ENCODE data around the gene BRI3BP.
"Not testable (repeated sequence)": the region's sequence is repeated elsewhere in the genome, so short reads cannot be mapped to it uniquely, and the experiment has no call there.

BRI3BP gene

GRCh38 chr12:124975276-124975675 lies 18.2 kb upstream of the BRI3BP start:
- DNase-seq: no peak

- DNase-seq: no peak
Measured at GRCh38 chr12:124976999-124977398, 16.4 kb upstream of the BRI3BP start.

GRCh38 chr12:124979568-124979967 lies 13.9 kb upstream of the BRI3BP start:
- no peak for DNase-seq

- DNase-seq: no peak
Measured at GRCh38 chr12:124980098-124980892, 13.2 kb upstream of the BRI3BP start.

- not testable (repeated sequence) for DNase-seq
Measured at GRCh38 chr12:124986876-124987275, 6.6 kb upstream of the BRI3BP start.

GRCh38 chr12:124992874-124993625 lies 395 bp upstream of the BRI3BP start:
- DNase-seq: peak; percentile 91

GRCh38 chr12:124994437-124994975 lies 1.1 kb downstream of the BRI3BP start:
- peak; percentile 57 for DNase-seq

GRCh38 chr12:124995200-124995961 lies 1.9 kb downstream of the BRI3BP start:
- peak; percentile 52 for DNase-seq

- DNase-seq: no peak
Measured at GRCh38 chr12:124998705-124999104, 5.3 kb downstream of the BRI3BP start.

- no peak for DNase-seq
Measured at GRCh38 chr12:125001636-125002035, 8.2 kb downstream of the BRI3BP start.

GRCh38 chr12:125003021-125003420 lies 9.6 kb downstream of the BRI3BP start:
- no peak for DNase-seq

GRCh38 chr12:125004621-125005020 lies 11.2 kb downstream of the BRI3BP start:
- no peak for DNase-seq

- no peak for DNase-seq
Measured at GRCh38 chr12:125005652-125006051, 12.2 kb downstream of the BRI3BP start.

- DNase-seq: no peak
Measured at GRCh38 chr12:125006365-125006764, 12.9 kb downstream of the BRI3BP start.

- DNase-seq: no peak
Measured at GRCh38 chr12:125013816-125014442, 20.5 kb downstream of the BRI3BP start.

- no peak for DNase-seq
Measured at GRCh38 chr12:125014526-125014925, 21.1 kb downstream of the BRI3BP start.

- no peak for DNase-seq
Measured at GRCh38 chr12:125015680-125016310, 22.4 kb downstream of the BRI3BP start.

GRCh38 chr12:125017801-125018200 lies 24.4 kb downstream of the BRI3BP start:
- no peak for DNase-seq

GRCh38 chr12:125018356-125018755 lies 24.9 kb downstream of the BRI3BP start:
- DNase-seq: no peak

- no peak for DNase-seq
Measured at GRCh38 chr12:125021096-125021495, 27.7 kb downstream of the BRI3BP start.

GRCh38 chr12:125021771-125022170 lies 28.3 kb downstream of the BRI3BP start:
- DNase-seq: no peak

GRCh38 chr12:125023065-125023464 lies 29.6 kb downstream of the BRI3BP start:
- no peak for DNase-seq
